Stimulated activated CD4-positive, alpha-beta T cell treated with anti-CD3 and anti-CD28 coated beads, Interleukin-1b, Interleukin-23, amount 100 ng/mL, for 48 hours (primary cell): ENCODE data around the gene KIAA1614.

Experiments used
- DNase-seq: peaks from one replicate; pipeline ENCODE4 v3.0.0-alpha.2; 2020

The KIAA1614 gene

GRCh38 chr1:180912801-180913565 is at the start of gene KIAA1614:
Gene KIAA1614, plus strand, starts transcription at chr1:180912897. Its CDS starts 347 bp downstream, at chr1:180913244.
- no peak for DNase-seq

GRCh38 chr1:180863158-180863775 is 49.4 kb upstream of the KIAA1614 start:
- no peak for DNase-seq

- DNase-seq, result no peak
Observed at GRCh38 chr1:180881806-180882509, 30.7 kb upstream of the KIAA1614 start.

- no peak for DNase-seq
Observed at GRCh38 chr1:180884588-180885300, 28.0 kb upstream of the KIAA1614 start.

DNA sequence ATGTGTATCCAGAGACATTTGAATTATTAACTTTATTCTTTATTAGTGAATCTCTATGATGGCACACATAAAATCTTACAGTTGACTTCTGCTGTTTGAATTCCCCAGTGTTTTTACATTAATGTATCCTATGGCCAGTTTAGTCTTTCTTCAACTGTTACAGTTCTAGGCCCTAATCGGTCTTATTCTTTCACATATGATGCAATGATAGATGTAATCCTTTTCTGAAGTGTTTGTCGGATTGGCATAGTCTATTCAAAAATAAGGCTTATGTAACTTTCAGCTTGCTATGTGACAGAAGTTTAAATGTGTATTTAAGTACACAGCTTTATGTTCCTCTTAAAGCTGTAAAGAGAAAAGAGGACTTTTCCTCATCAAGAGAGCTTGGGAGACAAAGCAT is 26.4 kb upstream of the KIAA1614 start:
- no peak for DNase-seq

- no peak for DNase-seq
Observed at GRCh38 chr1:180887841-180888240, 24.9 kb upstream of the KIAA1614 start.

DNA sequence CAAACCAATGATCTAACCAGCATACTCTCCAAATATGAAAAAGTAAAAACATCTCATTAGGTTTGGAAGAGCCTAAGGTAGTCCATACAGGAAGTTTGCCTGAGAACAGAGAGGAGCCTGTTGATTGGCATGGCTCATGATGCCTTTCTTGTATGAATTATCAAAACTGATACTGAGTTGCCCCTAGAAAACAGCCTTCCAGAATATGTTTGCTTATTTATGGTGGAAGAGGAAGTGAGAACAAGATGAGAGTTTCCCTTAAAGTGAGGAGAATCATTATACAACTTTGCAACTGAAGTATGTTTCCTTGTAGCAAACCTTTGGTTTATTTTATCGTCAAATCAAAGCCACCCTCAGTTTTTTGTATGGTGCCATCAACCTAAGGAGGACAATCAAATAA is 23.8 kb upstream of the KIAA1614 start:
- no peak for DNase-seq

DNA sequence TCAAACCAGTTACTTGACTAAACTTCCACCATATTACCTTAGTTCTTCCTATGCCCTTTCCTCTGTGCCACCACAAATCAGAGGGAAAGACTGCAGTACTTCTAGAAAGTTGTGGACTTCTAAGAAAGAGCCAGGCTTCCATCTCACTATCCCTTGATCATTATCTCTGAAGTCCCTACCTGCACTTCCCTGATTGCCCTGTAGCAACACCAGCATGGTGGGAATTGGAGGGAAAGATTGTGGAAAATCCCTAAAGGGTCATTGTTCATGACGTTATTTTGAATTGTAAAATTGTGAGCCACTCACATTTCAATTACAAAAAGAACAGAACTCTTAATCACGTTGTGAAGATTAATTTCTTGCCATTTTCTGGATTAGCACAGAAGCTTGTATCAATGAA is 23.4 kb upstream of the KIAA1614 start:
- DNase-seq, result no peak

- no peak for DNase-seq
Observed at GRCh38 chr1:180892272-180892671, 20.4 kb upstream of the KIAA1614 start.

- no peak for DNase-seq
Observed at GRCh38 chr1:180892675-180893074, 20.0 kb upstream of the KIAA1614 start.

DNA sequence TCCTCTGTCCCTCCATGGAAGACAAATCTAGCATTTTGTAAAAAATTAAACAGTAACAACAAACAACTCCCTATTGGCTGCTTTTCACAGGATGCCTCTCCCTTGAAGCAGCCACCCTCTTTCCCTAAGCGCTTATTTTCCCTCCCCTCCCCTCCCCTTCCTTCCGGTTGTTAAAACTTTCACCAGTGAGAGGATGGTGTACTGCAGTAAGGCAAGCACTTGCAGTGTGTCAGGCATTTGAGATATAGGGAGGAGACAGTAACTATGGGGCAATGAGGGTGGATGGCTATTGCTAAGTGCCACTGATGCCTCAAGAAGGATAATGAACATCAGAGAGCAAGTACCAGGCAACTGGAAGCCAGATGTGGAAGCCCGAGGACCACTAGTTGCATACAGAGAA is 19.1 kb upstream of the KIAA1614 start:
- no peak for DNase-seq

GRCh38 chr1:180896161-180896560 is 16.5 kb upstream of the KIAA1614 start:
- DNase-seq, result no peak

DNA sequence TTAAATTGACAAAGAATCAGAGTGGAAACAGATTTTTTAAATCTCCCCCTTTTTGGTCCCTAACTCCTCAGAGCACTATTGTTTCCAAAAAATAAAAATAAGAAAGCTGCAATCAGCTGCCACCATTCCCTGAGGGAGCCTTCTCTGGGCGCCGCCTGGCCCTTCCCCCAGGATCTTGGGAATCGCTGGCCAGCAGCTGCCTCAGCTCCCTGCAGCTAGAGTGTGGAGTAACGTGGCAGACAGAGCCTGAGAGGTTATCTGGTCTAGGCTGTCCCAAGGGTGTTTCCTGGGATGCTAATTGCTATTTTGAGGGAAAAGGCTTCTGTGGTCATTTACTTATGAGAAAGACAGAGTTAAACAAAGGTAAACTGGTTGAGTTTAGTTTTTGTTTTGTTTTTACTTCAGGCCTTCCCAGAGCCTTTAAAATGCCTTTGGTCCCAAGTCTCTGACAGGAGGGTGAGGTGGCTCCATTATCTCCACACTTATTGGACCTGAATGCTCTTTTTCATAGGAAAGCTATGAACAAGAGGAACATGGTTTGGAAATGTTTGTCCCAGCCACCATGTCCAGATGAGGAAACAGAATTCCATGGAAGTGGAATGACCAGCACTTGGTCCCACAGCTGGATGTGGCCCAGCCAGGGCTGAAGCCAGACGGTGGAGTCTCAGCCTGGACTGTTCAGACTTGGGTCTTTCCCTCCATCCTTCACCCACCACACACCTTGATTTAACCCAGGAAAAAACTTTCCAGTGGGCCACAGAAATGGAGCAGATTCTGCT is 14.1 kb upstream of the KIAA1614 start:
- no peak for DNase-seq

DNA sequence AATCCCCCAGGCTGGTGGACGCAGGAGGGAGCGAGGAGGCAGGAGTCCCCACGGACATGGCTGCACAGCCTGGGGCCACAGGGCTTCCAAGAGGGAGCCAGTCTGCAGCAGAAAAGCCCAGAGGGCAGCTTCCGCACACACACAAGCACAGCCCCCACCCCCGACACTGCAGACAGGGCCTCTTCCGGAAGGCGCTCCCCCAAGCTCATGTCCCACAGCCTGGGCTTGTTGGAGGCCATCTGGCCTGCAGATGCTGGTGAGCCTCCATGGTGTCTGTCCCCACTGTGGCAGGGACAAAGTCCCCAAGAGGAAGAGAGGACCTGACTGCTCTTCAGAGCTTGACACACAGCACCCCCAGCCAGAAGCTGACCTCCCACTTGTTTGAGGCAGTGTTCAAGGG is 13.4 kb upstream of the KIAA1614 start:
- DNase-seq, result no peak

DNA sequence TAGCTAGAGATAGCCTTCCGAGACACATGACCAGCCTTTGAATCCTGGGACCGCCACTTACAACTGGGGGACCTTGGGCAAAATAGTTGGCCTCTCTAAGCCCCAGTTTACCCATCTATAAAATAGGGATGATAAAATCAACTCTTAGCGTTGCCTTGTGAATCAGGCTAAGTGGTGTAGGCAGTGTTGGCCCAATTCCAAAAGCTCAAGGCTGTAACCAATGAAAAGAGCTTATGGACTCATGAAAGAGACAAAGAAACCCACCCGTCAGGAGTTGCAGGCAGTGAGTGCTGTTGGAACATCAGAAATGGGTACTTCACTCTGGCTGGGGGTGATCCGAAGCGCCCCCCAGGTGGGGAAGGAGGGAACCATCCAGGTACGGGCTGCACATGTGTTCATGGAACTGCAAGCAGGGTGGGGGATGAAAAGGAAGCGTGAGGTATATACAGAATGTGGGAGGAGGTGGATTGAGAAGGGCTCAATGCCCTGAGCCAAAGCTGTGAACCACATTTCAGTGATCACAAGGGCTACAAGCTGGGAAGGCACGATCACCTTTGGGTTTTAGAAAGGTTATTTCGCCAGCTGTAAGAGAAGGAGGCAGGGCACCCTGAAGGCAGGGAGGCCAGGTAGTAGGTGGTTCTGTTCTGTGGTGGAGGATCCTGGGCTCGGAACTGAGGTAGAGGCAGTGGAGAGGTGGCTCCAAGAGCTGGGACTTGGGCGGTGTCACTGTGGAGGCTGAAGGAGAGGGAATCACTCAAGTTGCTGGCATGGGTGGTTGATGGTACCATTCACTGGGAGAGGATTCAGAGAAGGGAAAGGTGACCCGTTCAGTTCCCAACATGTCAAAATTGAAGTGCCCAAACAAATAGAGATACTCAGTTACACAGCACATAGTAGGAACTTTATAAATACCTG is 11.4 kb upstream of the KIAA1614 start:
- no peak for DNase-seq

DNA sequence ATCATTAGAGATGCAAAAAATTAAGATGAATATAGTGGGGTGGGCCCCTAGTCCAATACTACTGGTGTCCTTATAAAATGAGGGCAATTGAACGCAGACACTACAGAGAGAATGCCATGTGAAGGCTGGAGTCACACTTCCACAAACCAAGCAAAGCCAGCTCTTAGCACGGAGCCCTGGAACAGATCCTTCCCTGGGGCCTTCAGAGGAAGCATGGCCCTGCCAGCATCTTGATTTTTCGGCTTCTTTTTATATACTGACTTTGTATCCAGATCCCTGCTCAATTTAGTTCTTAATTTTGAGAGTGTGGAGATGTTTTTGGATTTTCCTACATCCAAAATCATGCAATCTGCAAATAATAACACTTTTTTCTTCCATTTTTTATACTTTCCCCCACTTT is 10.2 kb upstream of the KIAA1614 start:
- DNase-seq, result no peak

GRCh38 chr1:180905927-180906326 is 6.8 kb upstream of the KIAA1614 start:
- no peak for DNase-seq

DNA sequence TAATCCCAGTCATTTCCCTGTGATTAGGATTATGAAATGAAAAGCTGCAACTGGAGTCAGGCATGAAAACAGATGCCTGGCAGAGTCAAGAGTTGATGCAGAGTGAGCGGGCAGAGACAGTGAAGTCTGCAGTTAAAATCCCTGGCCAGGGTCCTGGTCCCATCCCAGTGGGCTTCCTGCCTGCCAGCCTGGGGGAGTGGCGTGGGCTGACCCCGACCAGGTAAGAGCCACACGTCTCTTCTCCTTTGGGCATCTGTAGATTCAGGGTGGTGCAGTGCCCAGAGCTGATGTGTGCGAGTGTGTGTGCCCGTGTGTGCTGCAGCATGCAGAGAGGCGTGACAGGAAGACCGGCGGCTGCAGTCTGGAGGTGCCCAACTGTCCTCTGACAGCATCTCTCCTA is 6.2 kb upstream of the KIAA1614 start:
- DNase-seq, result no peak

GRCh38 chr1:180907313-180908055 is 5.2 kb upstream of the KIAA1614 start:
- no peak for DNase-seq

DNA sequence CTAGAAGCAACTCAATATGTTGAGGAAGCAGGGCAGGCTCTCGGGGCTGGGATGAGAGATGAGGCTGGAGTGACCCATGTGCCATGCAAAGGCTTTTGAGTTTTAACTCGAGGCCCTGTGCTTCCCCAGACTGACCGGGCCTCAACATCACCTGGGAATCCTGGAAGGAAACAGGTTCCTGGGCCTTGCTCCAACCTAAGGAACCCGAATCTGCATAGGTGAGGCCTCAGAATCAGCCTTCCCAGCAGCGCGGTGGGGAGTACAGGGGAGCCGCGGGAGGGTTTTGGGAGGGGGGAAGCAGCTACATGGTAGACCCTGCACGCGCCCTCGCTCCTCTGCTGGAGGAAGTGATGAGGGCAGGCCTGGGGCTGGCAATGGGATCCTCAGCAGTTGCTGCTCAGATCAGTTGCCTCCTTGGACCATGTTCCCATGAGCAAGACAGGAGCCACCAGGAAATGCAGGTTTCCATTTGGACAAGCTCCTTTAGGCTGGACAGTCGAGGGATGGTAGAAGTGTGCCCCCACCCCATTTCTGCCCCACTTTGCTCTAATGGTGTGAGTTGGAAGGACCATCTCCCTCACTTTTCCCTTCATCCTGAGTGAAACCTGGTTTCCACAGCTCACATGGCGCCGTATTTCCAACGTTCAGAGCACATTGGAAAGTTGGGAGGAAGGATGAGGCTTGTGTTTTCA is 4.5 kb upstream of the KIAA1614 start:
- DNase-seq, result no peak
